Lower leg skin (tissue), 3 donors: ENCODE measurements around the gene SLC9A9.

Experiments
- POLR2A ChIP-seq, 2 donors: fragments of 450-650 bp; IDR thresholded peaks; one replicate each; pipeline ENCODE4 v1.6.1; 2016 to 2017; ENCODE audit warnings: antibody characterized with exemption in 2 of 2, mild to moderate bottlenecking in 1 of 2, moderate library complexity in 1 of 2
- TF ChIP-seq, protein P1 (sequence below), 3 donors: fragments of 450-650 bp; IDR thresholded peaks; one replicate each; pipeline ENCODE4 v1.5.1; 2016; ENCODE audit warnings: antibody characterized with exemption in 3 of 3, mild to moderate bottlenecking in 3 of 3, moderate library complexity in 2 of 3

DNA sequence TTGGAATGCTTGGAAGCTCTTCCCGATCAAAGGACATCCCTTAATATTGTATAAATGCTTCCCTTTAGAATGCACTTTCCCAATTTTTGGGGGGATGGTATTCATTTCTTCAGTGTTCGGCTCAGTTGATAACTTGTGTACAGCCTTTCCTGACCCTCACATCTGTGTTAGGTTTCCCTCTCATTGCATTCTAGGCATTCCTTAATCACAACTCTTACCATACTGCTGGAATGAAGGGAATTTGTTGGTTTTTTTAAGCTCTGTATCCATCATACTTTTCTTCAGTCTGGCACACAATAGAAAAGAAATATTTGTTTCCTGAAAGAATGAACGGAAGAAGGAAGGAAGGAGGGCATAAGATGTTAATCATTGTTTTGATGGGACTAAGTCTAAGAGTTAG, 609.2 kb downstream of the SLC9A9 start:
- TF ChIP-seq, protein P1, sequence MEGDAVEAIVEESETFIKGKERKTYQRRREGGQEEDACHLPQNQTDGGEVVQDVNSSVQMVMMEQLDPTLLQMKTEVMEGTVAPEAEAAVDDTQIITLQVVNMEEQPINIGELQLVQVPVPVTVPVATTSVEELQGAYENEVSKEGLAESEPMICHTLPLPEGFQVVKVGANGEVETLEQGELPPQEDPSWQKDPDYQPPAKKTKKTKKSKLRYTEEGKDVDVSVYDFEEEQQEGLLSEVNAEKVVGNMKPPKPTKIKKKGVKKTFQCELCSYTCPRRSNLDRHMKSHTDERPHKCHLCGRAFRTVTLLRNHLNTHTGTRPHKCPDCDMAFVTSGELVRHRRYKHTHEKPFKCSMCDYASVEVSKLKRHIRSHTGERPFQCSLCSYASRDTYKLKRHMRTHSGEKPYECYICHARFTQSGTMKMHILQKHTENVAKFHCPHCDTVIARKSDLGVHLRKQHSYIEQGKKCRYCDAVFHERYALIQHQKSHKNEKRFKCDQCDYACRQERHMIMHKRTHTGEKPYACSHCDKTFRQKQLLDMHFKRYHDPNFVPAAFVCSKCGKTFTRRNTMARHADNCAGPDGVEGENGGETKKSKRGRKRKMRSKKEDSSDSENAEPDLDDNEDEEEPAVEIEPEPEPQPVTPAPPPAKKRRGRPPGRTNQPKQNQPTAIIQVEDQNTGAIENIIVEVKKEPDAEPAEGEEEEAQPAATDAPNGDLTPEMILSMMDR (IDR thresholded peaks at IDR 0.05): no peak
- TF ChIP-seq POLR2A (IDR thresholded peaks at IDR 0.05): no peak
